GM18873 (cell line): Measurements from ENCODE around the gene ZNF681.
"Not testable (repeated sequence)": the region's sequence is repeated elsewhere in the genome, so short reads cannot be mapped to it uniquely, and the experiment has no call there.

Source experiments
- ATAC-seq: cut with Tn5 transposase; IDR thresholded peaks from one replicate; pipeline ENCODE4 v1.9.1; 2021; ENCODE audit warnings: mild to moderate bottlenecking, moderate library complexity, moderate number of reproducible peaks; ENCODE audit not compliant: unreplicated experiment, low FRiP score

ZNF681 gene

GRCh38 chr19:23758187-23759074 lies at the start of gene ZNF681:
Gene ZNF681 (minus strand): TSS chr19:23758891. CDS start chr19:23758749, 142 bp downstream.
- ATAC-seq: peak; percentile 88

DNA sequence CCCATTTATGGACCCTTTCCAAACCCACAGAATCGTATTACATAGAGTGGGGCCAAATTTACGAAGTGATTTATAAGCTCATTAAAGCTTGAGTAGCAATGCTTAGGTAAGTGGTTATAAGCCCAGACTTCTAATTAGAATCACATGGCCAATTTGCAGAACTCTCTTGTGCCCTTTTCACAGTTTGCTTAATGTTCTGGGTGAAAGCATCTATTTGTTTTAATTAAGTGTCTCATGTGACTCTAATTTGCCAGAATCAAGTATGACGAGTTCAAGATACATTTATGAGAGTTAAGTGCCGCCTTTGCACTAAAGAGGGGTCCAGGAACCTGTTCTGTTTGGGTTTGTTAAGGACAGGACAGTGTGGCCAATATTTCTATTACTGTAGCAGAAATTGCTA lies 46.0 kb upstream of the ZNF681 start:
- ATAC-seq: no peak

- ATAC-seq: no peak
These were observed 43.6 kb upstream of the ZNF681 start for GRCh38 chr19:23802290-23802689.

DNA sequence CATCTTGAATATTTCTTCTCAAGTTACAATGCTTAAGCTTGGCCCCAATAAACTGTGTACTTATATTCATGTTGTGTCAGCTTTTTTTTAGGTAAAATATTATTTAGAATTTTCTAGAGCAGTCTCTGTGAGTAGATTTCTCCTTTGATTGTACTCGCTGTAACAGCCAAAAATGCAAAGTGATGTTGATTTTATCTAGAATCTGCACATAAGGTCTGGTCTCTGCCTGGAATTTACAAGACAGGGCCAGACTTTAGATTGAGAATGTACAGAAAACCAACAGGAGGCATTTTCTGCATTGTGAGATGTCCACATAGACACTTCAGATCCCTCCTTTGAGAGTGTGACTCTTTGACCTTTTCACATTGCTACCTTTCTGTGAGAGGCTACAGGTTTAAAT lies 43.1 kb upstream of the ZNF681 start:
- ATAC-seq: no peak

DNA sequence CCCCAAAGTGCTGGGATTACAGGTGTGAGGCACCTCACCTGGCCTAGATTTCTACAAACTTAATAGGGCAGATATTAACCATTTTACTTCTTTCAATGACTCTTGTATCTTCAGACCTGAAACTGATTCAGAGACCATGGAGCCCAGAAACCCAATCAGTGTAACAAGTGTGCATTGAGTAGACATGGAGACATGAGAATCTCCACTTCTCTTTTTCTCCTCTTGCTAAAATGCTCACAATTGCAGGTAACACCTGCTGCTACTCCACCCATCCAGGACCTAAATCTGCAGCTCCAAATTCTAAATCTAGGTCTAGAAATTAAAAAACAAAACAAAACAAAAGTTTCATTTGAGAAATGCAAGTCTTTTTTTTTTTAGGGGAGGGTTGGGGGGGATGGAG lies 42.2 kb upstream of the ZNF681 start:
- no peak for ATAC-seq

GRCh38 chr19:23800271-23800670 lies 41.6 kb upstream of the ZNF681 start:
- no peak for ATAC-seq

GRCh38 chr19:23799321-23799720 lies 40.6 kb upstream of the ZNF681 start:
- ATAC-seq: no peak

- no peak for ATAC-seq
These were observed 36.8 kb upstream of the ZNF681 start for GRCh38 chr19:23795462-23795861.

DNA sequence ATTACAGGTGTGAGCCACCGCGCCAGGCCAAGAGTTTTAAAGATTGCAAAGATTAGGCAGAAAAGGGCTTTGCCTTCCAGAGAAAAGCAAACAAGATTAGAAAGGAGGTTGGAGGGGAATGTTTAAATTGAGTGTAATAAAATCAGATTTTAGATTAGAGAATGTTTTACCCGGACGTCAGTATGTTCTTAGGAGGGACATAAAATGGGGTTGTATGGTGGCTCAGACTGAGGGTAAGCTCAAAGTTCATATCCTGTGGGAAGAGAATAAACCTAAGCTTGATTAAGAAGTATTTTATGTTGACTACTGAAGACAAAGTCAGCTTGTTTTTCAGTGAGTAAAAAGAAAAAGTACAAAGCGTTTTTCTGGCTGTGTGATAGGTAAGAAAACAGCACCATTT lies 34.1 kb upstream of the ZNF681 start:
- no peak for ATAC-seq

DNA sequence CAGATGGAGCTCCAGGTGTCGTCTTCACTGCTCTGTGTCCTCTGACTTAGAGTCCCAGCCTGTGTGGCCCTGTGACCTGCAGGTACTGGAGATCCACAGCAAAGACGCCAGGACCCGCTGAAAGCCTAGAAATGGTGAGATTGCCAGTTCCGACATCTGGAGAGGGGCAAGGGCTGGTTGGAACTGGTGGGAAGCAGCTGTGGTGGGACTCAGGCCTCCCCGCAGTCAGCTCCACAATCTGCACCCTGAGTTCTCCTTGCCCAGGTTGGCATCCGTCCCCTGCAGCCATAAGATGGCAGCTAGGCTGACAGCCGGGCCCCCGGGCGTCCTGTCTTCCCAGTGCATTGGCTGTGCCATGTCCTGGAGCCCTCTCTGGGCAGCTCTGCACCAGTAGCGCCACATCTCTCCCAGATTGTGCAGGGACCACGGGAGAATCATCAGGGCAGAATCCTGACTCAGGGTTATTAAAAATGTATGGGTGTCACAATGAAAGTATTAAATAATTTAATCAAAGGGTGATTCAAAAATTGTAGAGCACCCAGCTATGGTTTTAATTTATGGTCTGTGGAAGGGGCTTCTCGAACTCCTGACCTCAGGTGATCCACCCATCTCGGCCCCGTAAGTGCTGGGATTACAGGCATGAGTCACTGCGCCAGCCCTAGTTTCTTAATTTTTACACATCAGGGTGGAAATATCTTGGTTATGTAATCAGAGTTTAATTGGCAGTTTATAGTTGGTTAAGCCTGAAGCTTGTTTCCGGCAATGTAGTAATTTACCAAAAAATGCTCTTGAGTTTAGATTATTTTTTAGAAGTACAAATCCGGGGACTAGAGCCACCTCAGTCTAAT lies 32.2 kb upstream of the ZNF681 start:
- ATAC-seq: no peak

DNA sequence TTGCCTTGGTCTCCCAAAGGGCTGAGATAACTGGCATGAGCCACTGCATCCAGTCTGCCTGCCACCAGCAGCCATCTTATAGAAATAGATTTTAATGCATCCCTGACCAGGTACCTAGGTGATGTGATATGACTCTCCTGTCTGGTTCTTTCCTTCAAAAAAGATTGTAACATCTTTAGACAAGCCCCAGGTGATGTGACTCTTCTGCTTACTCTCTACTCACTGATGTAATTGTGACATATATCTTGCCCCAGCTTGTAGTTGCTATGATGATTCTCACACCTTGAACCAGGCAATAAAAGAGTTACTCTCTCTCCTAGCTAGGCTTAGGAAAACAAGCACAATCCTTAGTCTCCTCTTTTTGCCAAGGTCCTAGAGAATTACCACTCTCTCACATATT lies 30.6 kb upstream of the ZNF681 start:
- no peak for ATAC-seq

DNA sequence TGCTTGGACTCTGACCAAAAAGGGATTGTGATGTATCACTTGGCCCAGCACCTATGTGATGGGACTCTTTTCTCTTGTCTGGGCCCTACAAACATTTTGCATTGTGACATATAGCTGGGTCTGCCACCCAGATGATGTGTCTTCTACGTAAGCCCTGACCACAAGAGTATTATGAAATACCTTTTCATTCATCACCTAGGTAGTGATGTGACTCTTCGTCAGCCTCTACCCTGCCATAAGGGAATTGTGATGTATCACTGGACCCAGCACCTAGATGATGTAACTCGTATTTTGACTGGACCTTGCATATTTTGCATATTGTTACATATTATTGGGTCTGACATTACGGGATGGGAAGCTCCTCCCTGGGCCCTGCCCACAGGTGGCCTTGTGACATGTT lies 29.7 kb upstream of the ZNF681 start:
- no peak for ATAC-seq

DNA sequence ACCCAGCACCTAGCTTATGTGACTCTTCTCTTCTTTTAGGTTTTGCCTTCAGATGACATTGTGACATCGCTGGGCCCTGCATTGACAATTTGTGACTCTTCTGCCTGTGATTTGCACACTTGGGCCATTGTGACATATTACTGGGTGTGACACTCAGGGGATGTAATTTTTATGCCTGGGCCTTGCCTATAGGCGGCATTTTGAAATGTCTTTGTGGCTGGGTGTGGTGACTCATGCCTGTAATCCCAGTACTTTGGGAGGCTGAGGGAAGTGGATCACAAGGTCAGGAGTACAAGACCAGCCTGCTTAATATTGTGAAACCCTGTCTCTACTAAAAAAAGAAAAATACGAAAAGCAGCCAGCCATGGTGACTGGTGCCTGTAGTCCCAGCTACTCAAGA lies 28.4 kb upstream of the ZNF681 start:
- no peak for ATAC-seq

GRCh38 chr19:23785982-23786381 lies 27.3 kb upstream of the ZNF681 start:
- no peak for ATAC-seq

DNA sequence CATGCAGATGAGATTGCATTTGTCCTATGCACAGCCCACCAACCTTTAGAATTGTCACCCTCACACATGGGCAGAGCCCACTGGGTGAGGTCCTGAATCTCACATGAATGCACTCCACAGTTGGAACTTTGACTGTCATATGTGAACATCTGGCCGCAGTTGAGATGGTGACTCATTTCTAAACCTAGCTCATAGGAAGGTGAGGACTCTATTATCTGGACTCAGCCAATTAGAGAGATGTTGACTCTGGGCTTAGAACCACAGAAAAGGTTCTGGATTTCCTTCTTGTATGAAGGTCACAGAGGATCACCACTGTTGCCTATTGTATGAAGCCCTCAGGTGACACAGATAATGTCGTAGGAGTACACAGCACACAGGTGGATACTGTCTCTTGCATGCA lies 25.6 kb upstream of the ZNF681 start:
- no peak for ATAC-seq

- ATAC-seq: no peak
These were observed 24.9 kb upstream of the ZNF681 start for GRCh38 chr19:23783636-23784035.

DNA sequence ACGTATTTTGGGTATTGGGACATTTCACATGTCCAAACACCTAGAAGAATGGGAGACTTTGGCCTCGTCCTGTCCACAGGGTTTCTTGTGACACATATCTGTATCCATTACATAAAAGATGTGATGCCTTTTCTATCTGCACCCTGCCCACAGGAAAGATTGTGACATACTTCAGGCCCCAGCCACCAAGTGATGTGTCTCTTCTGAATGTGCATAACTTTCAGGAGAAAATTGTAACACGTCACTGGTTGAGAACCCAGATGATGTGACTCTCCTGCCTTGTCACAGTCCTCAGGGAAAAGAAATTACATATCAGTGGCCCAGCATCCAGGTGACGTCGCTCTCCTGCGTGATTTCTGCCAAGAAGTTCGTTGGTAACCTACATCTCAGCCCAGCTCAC lies 21.0 kb upstream of the ZNF681 start:
- ATAC-seq: no peak

DNA sequence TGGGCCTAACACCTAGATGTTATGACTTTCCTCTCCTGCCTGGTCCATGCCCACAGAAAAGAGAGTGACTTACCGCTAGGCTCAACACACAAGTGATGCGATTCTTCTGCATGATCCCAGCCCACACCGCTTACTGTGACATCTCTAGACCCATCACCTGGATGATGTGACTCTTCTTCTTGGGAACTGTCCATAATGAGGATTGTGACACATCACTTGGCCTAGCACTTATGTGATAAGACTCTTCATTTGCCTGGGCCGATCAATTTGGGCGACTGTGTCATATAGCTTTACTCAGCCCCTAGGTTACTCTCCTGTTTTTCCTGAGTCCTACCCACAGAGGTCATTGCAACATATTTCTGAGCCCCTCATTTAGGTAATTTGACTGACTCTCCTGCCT lies 19.9 kb upstream of the ZNF681 start:
- ATAC-seq: no peak

DNA sequence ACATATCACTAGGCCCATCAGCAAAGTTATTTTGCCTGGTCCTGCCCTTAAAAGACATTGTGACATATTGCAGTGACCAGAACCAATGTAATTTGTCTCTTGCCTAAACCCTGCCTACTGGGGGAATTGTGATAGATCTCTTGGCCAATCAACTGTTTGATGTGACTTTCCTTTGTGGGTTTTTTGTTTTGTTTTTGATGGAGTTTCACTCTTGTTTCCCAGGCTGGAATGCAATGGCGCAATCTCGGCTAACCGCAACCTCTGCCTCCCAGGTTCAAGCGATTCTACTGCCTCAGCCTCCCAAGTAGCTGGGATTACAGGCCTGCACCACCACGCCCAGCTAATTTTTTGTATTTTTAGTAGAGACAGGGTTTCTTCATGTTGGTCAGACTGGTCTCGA lies 19.3 kb upstream of the ZNF681 start:
- not testable (repeated sequence) for ATAC-seq

- no peak for ATAC-seq
These were observed 18.5 kb upstream of the ZNF681 start for GRCh38 chr19:23777216-23777615.

GRCh38 chr19:23776507-23777205 lies 18.0 kb upstream of the ZNF681 start:
- no peak for ATAC-seq
